Suppressor macrophage treated with lipopolysaccharide for 1 hour (primary cell): Measurements from ENCODE around the gene SLC23A2.
A peak's percentile ranks its signal among the peaks of the same experiment; 100 is the strongest.
"Not testable (repeated sequence)": the region's sequence is repeated elsewhere in the genome, so short reads cannot be mapped to it uniquely, and the experiment has no call there.

Source experiments
- DNase-seq, 3 donors: peaks; one replicate each; pipeline ENCODE4 v3.0.0-alpha.2; 2020 to 2022

Gene SLC23A2

GRCh38 chr20:4929686-4930397 is 71.5 kb downstream of the SLC23A2 start:
- DNase-seq: peak; percentile 16 to 24 (median 21)

- no peak for DNase-seq
Observed at GRCh38 chr20:4926531-4927156, 74.7 kb downstream of the SLC23A2 start.

- DNase-seq: peak; percentile 33 to 53 (median 40)
Observed at GRCh38 chr20:4925842-4926530, 75.3 kb downstream of the SLC23A2 start.

- DNase-seq: no peak
Observed at GRCh38 chr20:4924446-4924845, 76.9 kb downstream of the SLC23A2 start.

GRCh38 chr20:4924032-4924431 is 77.3 kb downstream of the SLC23A2 start:
- no peak for DNase-seq

GRCh38 chr20:4922186-4922585 is 79.1 kb downstream of the SLC23A2 start:
- DNase-seq: no peak

GRCh38 chr20:4921271-4921670 is 80.0 kb downstream of the SLC23A2 start:
- not testable (repeated sequence) for DNase-seq

- no peak for DNase-seq
Observed at GRCh38 chr20:4920655-4921054, 80.7 kb downstream of the SLC23A2 start.

- no peak for DNase-seq
Observed at GRCh38 chr20:4920131-4920530, 81.2 kb downstream of the SLC23A2 start.

- DNase-seq: no peak
Observed at GRCh38 chr20:4919047-4919704, 82.1 kb downstream of the SLC23A2 start.

GRCh38 chr20:4918473-4918872 is 82.8 kb downstream of the SLC23A2 start:
- DNase-seq: no peak

- DNase-seq: no peak
Observed at GRCh38 chr20:4916971-4917881, 84.1 kb downstream of the SLC23A2 start.

GRCh38 chr20:4913147-4913546 is 88.2 kb downstream of the SLC23A2 start:
- DNase-seq: no peak

- DNase-seq: no peak
Observed at GRCh38 chr20:4912380-4913142, 88.7 kb downstream of the SLC23A2 start.

GRCh38 chr20:4910951-4911350 is 90.4 kb downstream of the SLC23A2 start:
- DNase-seq: no peak

- DNase-seq: no peak
Observed at GRCh38 chr20:4905613-4906012, 95.7 kb downstream of the SLC23A2 start.

GRCh38 chr20:4905195-4905594 is 96.1 kb downstream of the SLC23A2 start:
- DNase-seq: no peak

- no peak for DNase-seq
Observed at GRCh38 chr20:4904127-4904860, 97.0 kb downstream of the SLC23A2 start.

- no peak for DNase-seq
Observed at GRCh38 chr20:4902788-4903187, 98.5 kb downstream of the SLC23A2 start.

GRCh38 chr20:4901031-4901818 is 100.1 kb downstream of the SLC23A2 start:
- DNase-seq: no peak
